HAP-1 (cell line): ENCODE measurements around the gene STX4.

Source experiments
- DNase-seq, 2 experiments: peaks; one replicate each; pipeline ENCODE4 v3.0.0-alpha.2; 2016 to 2020; ENCODE audit warnings: low spot score in 2 of 2
- H3K27me3 ChIP-seq: fragments of 250-450 bp; sonication (Bioruptor Pico); 2 replicates; pipeline ENCODE4 v1.5.1; 2020; ENCODE audit warnings: low read depth, mild to moderate bottlenecking, moderate library complexity
- H3K36me3 ChIP-seq: fragments of 250-450 bp; sonication (Bioruptor Pico); replicated peaks from 2 replicates; pipeline ENCODE4 v1.5.1; 2020; ENCODE audit warnings: mild to moderate bottlenecking
- H3K4me1 ChIP-seq: fragments of 250-450 bp; sonication (Bioruptor Pico); 2 replicates; pipeline ENCODE4 v1.5.1; 2020; ENCODE audit warnings: mild to moderate bottlenecking
- H3K4me3 ChIP-seq: fragments of 250-450 bp; sonication (Bioruptor Pico); 2 replicates; pipeline ENCODE4 v1.5.1; 2020; ENCODE audit warnings: mild to moderate bottlenecking, moderate library complexity
- H3K9me3 ChIP-seq: fragments of 250-450 bp; sonication (Bioruptor Pico); 2 replicates; pipeline ENCODE4 v1.5.1; 2020; ENCODE audit warnings: mild to moderate bottlenecking, moderate library complexity
- in situ Hi-C: fragments of 300-500 bp; cut with MboI; formaldehyde crosslinking; loops from 3 replicates; pipeline ENCODE4 v1.14.3; 2020; ENCODE audit warnings: low sequenced_read_pairs, inconsistent platforms, mixed read lengths

STX4 gene

GRCh38 chr16:31032736-31033708, at the start of gene STX4:
Gene STX4, plus strand, starts transcription at chr16:31033558. Its CDS starts 248 bp downstream, at chr16:31033806.
- H3K27me3 ChIP-seq = no peaks in the 10 kb centered on the region
- in situ Hi-C loops = no loop called here
- H3K4me1 ChIP-seq = peaks cover 6% of the 10 kb centered on the region
- peak; percentile 88 to 98 for DNase-seq
- no peaks in the 10 kb centered on the region for H3K36me3 ChIP-seq
- H3K9me3 ChIP-seq = no peaks in the 10 kb centered on the region
- H3K4me3 ChIP-seq = peak within 1 kb of the TSS; percentile 68

DNA sequence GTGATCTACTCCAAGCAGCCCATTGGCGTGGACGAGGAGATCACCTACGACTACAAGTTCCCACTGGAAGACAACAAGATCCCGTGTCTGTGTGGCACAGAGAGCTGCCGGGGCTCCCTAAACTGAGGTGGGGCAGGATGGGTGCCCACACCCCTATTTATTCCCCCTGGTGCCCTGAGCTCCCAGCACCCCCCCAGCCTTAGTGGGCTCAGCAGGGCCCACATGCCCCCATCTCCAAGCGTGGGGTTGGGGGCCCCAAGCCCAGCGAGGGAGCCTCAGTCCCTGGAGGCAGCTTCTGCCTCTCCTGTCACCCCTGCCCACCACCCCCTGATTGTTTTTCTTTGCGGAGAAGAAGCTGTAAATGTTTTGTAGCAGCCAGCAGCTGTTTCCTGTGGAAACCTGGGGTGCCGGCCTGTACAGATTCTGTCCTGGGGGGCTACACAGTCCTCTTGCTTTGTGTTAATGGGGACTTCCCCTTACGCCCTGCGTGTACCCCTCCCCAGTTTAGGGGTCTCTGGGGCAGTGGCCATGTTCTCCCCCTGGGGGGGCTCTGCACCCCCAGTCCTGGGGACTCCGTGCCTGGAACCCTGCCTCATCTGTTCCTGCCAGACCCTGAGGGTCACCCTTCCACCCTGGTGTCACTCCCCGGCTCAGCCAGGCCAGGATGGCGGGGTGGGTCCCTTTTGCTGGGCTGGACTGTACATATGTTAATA, 49.3 kb upstream of the STX4 start:
- Histone ChIP-seq H3K9me3 (no peaks in the 10 kb centered on the region), H3K4me1 (peaks cover 3% of the 10 kb centered on the region; the same call in 1 of the 2 replicates), H3K27me3 (no peaks in the 10 kb centered on the region), H3K4me3 (no peak overlapping the region), H3K36me3 (peaks cover 34% of the 10 kb centered on the region)
- no peak for DNase-seq
- in situ Hi-C loops = no loop called here

GRCh38 chr16:30984669-30985400, 48.5 kb upstream of the STX4 start, which contains the start of gene HSD3B7:
Gene HSD3B7, plus strand, starts transcription at chr16:30985207. Its CDS starts 452 bp downstream, at chr16:30985659.
- Histone ChIP-seq H3K9me3 (no peaks in the 10 kb centered on the region), H3K4me3 (no peak within 1 kb of the TSS), H3K36me3 (peaks cover 30% of the 10 kb centered on the region), H3K27me3 (no peaks in the 10 kb centered on the region), H3K4me1 (peaks cover 3% of the 10 kb centered on the region; the same call in 1 of the 2 replicates)
- in situ Hi-C loops = no loop called here
- DNase-seq = peak; percentile 73 to 95

DNA sequence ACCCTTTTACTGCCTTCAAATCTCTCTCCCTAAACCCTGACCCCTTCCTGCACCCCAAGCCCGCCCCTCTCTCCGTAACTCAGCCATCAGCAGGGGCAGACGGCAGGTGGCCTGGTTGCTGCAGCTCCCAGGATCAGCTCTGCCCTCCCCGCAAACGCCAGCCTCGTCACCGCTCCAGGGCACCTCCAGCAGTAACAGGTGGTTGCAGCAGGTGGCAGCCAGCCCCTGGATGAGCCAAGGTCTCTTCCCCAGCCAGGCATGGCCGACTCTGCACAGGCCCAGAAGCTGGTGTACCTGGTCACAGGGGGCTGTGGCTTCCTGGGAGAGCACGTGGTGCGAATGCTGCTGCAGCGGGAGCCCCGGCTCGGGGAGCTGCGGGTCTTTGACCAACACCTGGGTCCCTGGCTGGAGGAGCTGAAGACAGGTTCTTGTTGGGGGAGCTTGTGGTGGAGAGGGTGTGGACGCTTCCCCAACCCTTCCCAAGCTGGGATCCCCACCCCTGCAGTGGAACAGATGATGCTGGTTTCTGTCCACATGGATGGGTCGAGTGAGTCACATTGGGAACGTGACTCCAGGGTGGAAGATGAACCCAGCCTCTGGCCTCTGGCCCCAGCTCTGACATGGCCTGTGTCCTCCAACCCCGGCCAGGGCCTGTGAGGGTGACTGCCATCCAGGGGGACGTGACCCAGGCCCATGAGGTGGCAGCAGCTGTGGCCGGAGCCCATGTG, 47.8 kb upstream of the STX4 start:
- Histone ChIP-seq H3K9me3 (no peaks in the 10 kb centered on the region), H3K36me3 (peaks cover 24% of the 10 kb centered on the region), H3K4me1 (peaks cover 3% of the 10 kb centered on the region; the same call in 1 of the 2 replicates), H3K27me3 (no peaks in the 10 kb centered on the region), H3K4me3 (no peak overlapping the region)
- in situ Hi-C loops = no loop called here
- no peak for DNase-seq

GRCh38 chr16:30986129-30986991, 47.0 kb upstream of the STX4 start:
- in situ Hi-C loops = no loop called here
- H3K4me3 ChIP-seq = no peak overlapping the region

GRCh38 chr16:30987581-30988190, 45.7 kb upstream of the STX4 start:
- no peaks in the 10 kb centered on the region for H3K9me3 ChIP-seq
- H3K4me1 ChIP-seq = peaks cover 3% of the 10 kb centered on the region; the same call in 1 of the 2 replicates
- in situ Hi-C loops = no loop called here
- H3K36me3 ChIP-seq = peaks cover 17% of the 10 kb centered on the region
- no peaks in the 10 kb centered on the region for H3K27me3 ChIP-seq
- DNase-seq = no peak
- no peak overlapping the region for H3K4me3 ChIP-seq

More at GRCh38 chr16:30986129-30986991, 47.0 kb upstream of the STX4 start:
- Histone ChIP-seq H3K27me3 (no peaks in the 10 kb centered on the region), H3K9me3 (no peaks in the 10 kb centered on the region), H3K4me1 (peaks cover 3% of the 10 kb centered on the region; the same call in 1 of the 2 replicates), H3K36me3 (peaks cover 19% of the 10 kb centered on the region)
- DNase-seq = no peak

- Histone ChIP-seq H3K27me3 (no peaks in the 10 kb centered on the region), H3K4me3 (no peak overlapping the region), H3K4me1 (peaks cover 3% of the 10 kb centered on the region; the same call in 1 of the 2 replicates), H3K9me3 (no peaks in the 10 kb centered on the region), H3K36me3 (peaks cover 6% of the 10 kb centered on the region; the same call in 1 of the 2 replicates)
- no peak for DNase-seq
- in situ Hi-C loops = loop anchor here (10.0 kb wide), 2 partner anchors 455 to 875 kb away; partner anchors contain the start of gene ZNF843
These were observed 43.8 kb upstream of the STX4 start for GRCh38 chr16:30989469-30990047.

DNA sequence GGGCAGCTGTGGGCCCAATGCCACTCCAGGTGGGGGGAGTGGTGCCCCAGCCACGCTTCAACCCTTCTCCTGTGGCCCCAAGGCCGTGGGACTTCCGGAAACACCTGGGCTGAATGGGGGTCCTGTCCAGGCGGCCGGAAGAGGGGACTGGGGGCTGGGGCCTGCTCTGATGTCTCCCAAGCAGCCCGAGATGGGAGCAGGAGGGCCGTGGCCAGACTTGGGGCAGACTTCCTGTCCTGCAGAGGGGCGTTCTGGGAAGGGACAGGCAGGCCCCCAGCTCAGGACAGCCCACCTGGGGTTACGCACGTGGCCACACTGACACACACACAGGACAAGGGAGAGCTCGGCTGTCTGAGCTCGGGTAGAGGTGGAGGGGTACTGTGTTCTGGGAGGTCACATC, 43.3 kb upstream of the STX4 start:
- Histone ChIP-seq H3K36me3 (peaks cover 4% of the 10 kb centered on the region; the same call in 1 of the 2 replicates), H3K27me3 (no peaks in the 10 kb centered on the region), H3K4me1 (peaks cover 1% of the 10 kb centered on the region; the same call in 1 of the 2 replicates), H3K9me3 (no peaks in the 10 kb centered on the region), H3K4me3 (no peak overlapping the region)
- in situ Hi-C loops = loop anchor here (10.0 kb wide), 2 partner anchors 455 to 875 kb away; partner anchors contain the start of gene ZNF843
- DNase-seq = no peak

GRCh38 chr16:30991052-30991451, 42.3 kb upstream of the STX4 start:
- H3K36me3 ChIP-seq = 0 out of 2 replicates have a peak, but pooled peaks cover under 1% of the 10 kb centered on the region
- in situ Hi-C loops = loop anchor here (10.0 kb wide), 2 partner anchors 454 to 874 kb away; partner anchors contain the start of gene ZNF843
- H3K27me3 ChIP-seq = no peaks in the 10 kb centered on the region
- no peaks in the 10 kb centered on the region for H3K4me1 ChIP-seq
- H3K9me3 ChIP-seq = no peaks in the 10 kb centered on the region
- no peak for DNase-seq
- no peak overlapping the region for H3K4me3 ChIP-seq

- H3K9me3 ChIP-seq = no peaks in the 10 kb centered on the region
- H3K27me3 ChIP-seq = no peaks in the 10 kb centered on the region
- in situ Hi-C loops = loop anchor here (10.0 kb wide), 2 partner anchors 452 to 872 kb away; partner anchors contain the start of gene ZNF843
- DNase-seq = no peak
- no peak overlapping the region for H3K4me3 ChIP-seq
- H3K4me1 ChIP-seq = no peaks in the 10 kb centered on the region
- no peaks in the 10 kb centered on the region for H3K36me3 ChIP-seq
These were observed 41.0 kb upstream of the STX4 start for GRCh38 chr16:30992276-30992780.
